ENCODE measurements around the gene C21orf91. TPM values are rescaled to one million over a fixed set of nuclear protein-coding genes. Genes with fewer than 3 reads are reported as not detected.

Gene C21orf91
- 7.7 and 9.6 TPM in 2 replicates for total RNA-seq

DNA sequence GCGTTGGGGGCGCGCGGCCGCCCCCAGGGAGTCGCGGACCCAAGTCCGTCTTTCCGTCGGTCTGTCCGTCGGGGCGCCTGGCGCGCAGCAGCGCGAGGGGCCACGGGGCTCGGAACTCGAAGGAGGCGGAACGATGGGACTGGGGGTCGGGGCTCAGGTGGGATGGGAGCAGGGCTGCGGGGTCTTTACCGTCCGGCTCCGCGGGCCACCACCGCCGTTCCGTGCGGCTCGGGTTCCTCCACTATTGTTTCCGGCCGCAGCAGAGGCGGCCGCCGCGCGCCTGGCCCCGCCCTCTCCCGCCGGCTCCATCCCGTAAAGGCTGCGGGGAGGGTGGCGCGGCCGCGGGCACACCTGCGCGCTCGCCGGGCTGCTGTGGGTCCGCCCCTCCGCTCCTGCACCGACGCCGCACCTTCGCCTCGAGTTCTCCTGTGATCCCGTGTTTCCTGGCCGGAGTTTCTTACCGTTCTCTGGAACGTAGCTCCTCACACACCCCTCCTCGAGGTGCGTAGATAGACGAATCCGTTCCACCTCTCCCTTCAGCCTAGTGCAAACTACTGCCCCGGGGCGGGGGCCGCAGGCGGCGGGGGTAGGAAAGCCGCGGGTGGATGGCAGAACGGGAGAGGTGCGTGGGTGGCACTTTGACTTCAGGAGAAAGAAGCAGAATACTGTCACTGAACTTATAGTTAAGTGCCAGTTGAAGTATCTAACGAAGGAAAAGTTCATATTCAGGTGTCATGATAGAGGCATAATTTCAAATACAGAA lies at the start of gene C21orf91:
C21orf91 (minus strand) TSS at position 243 of the 763 bp plus-strand sequence. CDS start 1,038 bp downstream, outside the sequence.

Other genes starting within 250 kb of the C21orf91 start
- gene BTG3, start 206.5 kb downstream of the C21orf91 start, total RNA-seq, result 25.7 and 31.7 TPM in 2 replicates

All from subcutaneous preadipocyte (primary cell).